ENCODE results near the gene RFX1.
A peak's percentile ranks its signal among the peaks of the same experiment; 100 is the strongest.

RFX1 gene

GRCh38 chr19:13984875-13985741 lies 21.0 kb downstream of the RFX1 start:
- Histone ChIP-seq H4K20me1 (ENCODE audit: insufficient read depth, low read length) (no peaks in the 10 kb centered on the region), H3K79me2 (ENCODE audit: low read length) (no peaks in the 10 kb centered on the region), H3K4me3 (ENCODE audit: low read length) (peak overlapping the region; percentile 67), H3K9ac (ENCODE audit: low read length) (peak overlapping the region; percentile 83), H3K4me1 (ENCODE audit: low read length) (peaks cover 32% of the 10 kb centered on the region), H3K9me3 (ENCODE audit: insufficient read depth, low read length) (no peaks in the 10 kb centered on the region), H3K4me2 (ENCODE audit: low read length) (peak overlapping the region; percentile 82), H3K27me3 (ENCODE audit: low read depth, low read length) (no peaks in the 10 kb centered on the region), H2AFZ (ENCODE audit: low read depth, low read length) (no peak overlapping the region), H3K27ac (ENCODE audit: low read length) (peak overlapping the region; percentile 98), H3K36me3 (replicated peaks; ENCODE audit: low read depth, low read length) (peaks cover 11% of the 10 kb centered on the region)
- TF ChIP-seq EZH2phosphoT487 (IDR thresholded peaks at IDR 0.05; ENCODE audit: low read depth) = no peak
- no peak for TF ChIP-seq CTCF (IDR thresholded peaks at IDR 0.05; ENCODE audit: low read depth, low read length)

GRCh38 chr19:13984186-13984585 lies 21.9 kb downstream of the RFX1 start:
- Histone ChIP-seq H3K4me3 (ENCODE audit: low read length) (no peak overlapping the region), H3K27ac (ENCODE audit: low read length) (no peak overlapping the region), H3K79me2 (ENCODE audit: low read length) (no peaks in the 10 kb centered on the region), H3K9me3 (ENCODE audit: insufficient read depth, low read length) (no peaks in the 10 kb centered on the region), H2AFZ (ENCODE audit: low read depth, low read length) (no peak overlapping the region), H3K36me3 (replicated peaks; ENCODE audit: low read depth, low read length) (peaks cover 11% of the 10 kb centered on the region), H3K4me2 (ENCODE audit: low read length) (no peak overlapping the region), H3K4me1 (ENCODE audit: low read length) (peaks cover 32% of the 10 kb centered on the region), H3K9ac (ENCODE audit: low read length) (no peak overlapping the region), H4K20me1 (ENCODE audit: insufficient read depth, low read length) (no peaks in the 10 kb centered on the region), H3K27me3 (ENCODE audit: low read depth, low read length) (no peaks in the 10 kb centered on the region)
- no peak for TF ChIP-seq CTCF (IDR thresholded peaks at IDR 0.05; ENCODE audit: low read depth, low read length)
- no peak for TF ChIP-seq EZH2phosphoT487 (IDR thresholded peaks at IDR 0.05; ENCODE audit: low read depth)

GRCh38 chr19:13983213-13983889 lies 22.8 kb downstream of the RFX1 start:
- H3K9ac ChIP-seq (ENCODE audit: low read length) = no peak overlapping the region
- H3K79me2 ChIP-seq (ENCODE audit: low read length) = no peaks in the 10 kb centered on the region
- H3K27me3 ChIP-seq (ENCODE audit: low read depth, low read length) = no peaks in the 10 kb centered on the region
- TF ChIP-seq CTCF (IDR thresholded peaks at IDR 0.05; ENCODE audit: low read depth, low read length) = no peak
- no peak for TF ChIP-seq EZH2phosphoT487 (IDR thresholded peaks at IDR 0.05; ENCODE audit: low read depth)
- no peak overlapping the region for H2AFZ ChIP-seq (ENCODE audit: low read depth, low read length)
- H3K27ac ChIP-seq (ENCODE audit: low read length) = no peak overlapping the region
- H3K4me3 ChIP-seq (ENCODE audit: low read length) = no peak overlapping the region
- H3K4me2 ChIP-seq (ENCODE audit: low read length) = no peak overlapping the region
- H3K4me1 ChIP-seq (ENCODE audit: low read length) = peaks cover 32% of the 10 kb centered on the region
- no peaks in the 10 kb centered on the region for H3K9me3 ChIP-seq (ENCODE audit: insufficient read depth, low read length)
- no peaks in the 10 kb centered on the region for H4K20me1 ChIP-seq (ENCODE audit: insufficient read depth, low read length)
- peaks cover 6% of the 10 kb centered on the region for H3K36me3 ChIP-seq (replicated peaks; ENCODE audit: low read depth, low read length)

- Histone ChIP-seq H3K4me3 (ENCODE audit: low read length) (no peak overlapping the region), H3K27me3 (ENCODE audit: low read depth, low read length) (no peaks in the 10 kb centered on the region), H3K4me2 (ENCODE audit: low read length) (no peak overlapping the region), H4K20me1 (ENCODE audit: insufficient read depth, low read length) (no peaks in the 10 kb centered on the region), H3K9ac (ENCODE audit: low read length) (no peak overlapping the region), H3K36me3 (replicated peaks; ENCODE audit: low read depth, low read length) (peaks cover 3% of the 10 kb centered on the region), H2AFZ (ENCODE audit: low read depth, low read length) (no peak overlapping the region), H3K9me3 (ENCODE audit: insufficient read depth, low read length) (no peaks in the 10 kb centered on the region), H3K4me1 (ENCODE audit: low read length) (peaks cover 28% of the 10 kb centered on the region), H3K27ac (ENCODE audit: low read length) (no peak overlapping the region), H3K79me2 (ENCODE audit: low read length) (no peaks in the 10 kb centered on the region)
- TF ChIP-seq EZH2phosphoT487 (IDR thresholded peaks at IDR 0.05; ENCODE audit: low read depth) (no peak), CTCF (IDR thresholded peaks at IDR 0.05; ENCODE audit: low read depth, low read length) (no peak)
Measured at GRCh38 chr19:13982773-13983172, 23.3 kb downstream of the RFX1 start.

Measured in OCI-LY3 (cell line).